ENCODE data around the gene ESYT3.

The ESYT3 gene

DNA sequence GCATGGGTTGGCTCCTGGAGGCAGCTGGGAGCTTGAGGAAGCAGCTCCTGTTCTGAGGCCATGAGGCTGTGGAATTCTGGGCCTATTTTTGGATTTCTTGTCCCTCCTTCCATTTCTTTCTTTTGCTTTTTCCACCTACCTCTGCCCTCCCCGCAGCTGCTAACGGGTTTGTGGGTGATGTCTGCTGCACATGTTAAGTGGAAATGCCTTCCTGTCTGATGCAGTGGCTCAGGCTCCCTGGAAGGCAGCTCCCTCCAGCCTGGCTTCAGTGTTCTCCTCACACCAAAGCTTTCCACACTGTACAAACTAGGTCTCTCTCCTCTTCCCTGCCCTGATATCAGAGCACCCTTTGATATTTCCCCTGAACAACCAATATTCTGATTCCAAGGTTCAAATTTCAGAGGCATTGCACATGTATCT, 33.8 kb upstream of the ESYT3 start:
- DNase-seq (ENCODE audit: low spot score): no peak
- in situ Hi-C loops (cut with MboI; ENCODE audit: low pct_unique_long_range_greater_than_20kb, low sequenced_read_pairs, unreplicated experiment): no loop called here
- TF ChIP-seq, protein P1, sequence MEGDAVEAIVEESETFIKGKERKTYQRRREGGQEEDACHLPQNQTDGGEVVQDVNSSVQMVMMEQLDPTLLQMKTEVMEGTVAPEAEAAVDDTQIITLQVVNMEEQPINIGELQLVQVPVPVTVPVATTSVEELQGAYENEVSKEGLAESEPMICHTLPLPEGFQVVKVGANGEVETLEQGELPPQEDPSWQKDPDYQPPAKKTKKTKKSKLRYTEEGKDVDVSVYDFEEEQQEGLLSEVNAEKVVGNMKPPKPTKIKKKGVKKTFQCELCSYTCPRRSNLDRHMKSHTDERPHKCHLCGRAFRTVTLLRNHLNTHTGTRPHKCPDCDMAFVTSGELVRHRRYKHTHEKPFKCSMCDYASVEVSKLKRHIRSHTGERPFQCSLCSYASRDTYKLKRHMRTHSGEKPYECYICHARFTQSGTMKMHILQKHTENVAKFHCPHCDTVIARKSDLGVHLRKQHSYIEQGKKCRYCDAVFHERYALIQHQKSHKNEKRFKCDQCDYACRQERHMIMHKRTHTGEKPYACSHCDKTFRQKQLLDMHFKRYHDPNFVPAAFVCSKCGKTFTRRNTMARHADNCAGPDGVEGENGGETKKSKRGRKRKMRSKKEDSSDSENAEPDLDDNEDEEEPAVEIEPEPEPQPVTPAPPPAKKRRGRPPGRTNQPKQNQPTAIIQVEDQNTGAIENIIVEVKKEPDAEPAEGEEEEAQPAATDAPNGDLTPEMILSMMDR (IDR thresholded peaks at IDR 0.05; ENCODE audit: extremely low read depth, insufficient read depth, missing control alignments): no peak

DNA sequence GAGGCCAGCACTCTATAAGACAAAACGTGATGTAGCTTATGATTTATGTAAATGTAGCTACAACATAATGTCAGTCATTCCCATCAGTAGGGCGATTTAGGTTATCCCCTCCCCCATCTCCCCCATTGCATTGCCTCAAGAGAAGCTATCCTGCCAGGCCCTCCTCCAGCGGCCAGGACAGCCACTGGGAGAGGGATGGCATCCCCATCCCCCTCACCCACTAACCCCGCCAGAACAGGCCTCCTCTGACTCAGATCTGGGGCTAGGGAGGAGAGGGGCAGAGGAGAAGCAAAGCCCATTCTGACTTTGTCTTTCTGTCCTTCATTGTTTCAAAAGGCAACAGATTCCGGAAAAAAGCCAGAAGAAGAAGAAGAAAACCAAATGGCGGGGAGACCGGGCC, 32.6 kb upstream of the ESYT3 start:
- TF ChIP-seq, protein P1 (IDR thresholded peaks at IDR 0.05; ENCODE audit: extremely low read depth, insufficient read depth, missing control alignments): no peak
- DNase-seq (ENCODE audit: low spot score): no peak
- in situ Hi-C loops (cut with MboI; ENCODE audit: low pct_unique_long_range_greater_than_20kb, low sequenced_read_pairs, unreplicated experiment): no loop called here

DNA sequence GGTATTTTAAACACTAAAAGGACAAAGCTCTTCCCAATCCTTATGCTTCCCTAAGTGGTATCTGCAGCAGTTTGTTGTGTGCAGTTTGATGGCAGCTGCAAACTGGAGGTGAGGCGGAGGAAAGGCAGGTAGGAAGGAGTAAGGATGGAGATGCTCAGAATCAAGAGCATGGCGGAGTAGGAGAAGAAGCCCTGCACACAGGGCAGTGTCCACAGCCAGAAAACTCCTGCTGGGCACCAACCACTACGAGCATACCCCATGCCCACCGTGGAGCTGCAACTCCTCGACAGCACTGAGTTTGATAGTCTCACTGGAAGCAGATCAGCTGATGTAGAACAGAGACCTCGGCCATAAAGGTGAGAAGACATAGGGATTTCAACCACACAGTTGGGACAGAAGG, 30.3 kb upstream of the ESYT3 start:
- TF ChIP-seq, protein P1 (IDR thresholded peaks at IDR 0.05; ENCODE audit: extremely low read depth, insufficient read depth, missing control alignments): no peak
- in situ Hi-C loops (cut with MboI; ENCODE audit: low pct_unique_long_range_greater_than_20kb, low sequenced_read_pairs, unreplicated experiment): no loop called here
- DNase-seq (ENCODE audit: low spot score): no peak

DNA sequence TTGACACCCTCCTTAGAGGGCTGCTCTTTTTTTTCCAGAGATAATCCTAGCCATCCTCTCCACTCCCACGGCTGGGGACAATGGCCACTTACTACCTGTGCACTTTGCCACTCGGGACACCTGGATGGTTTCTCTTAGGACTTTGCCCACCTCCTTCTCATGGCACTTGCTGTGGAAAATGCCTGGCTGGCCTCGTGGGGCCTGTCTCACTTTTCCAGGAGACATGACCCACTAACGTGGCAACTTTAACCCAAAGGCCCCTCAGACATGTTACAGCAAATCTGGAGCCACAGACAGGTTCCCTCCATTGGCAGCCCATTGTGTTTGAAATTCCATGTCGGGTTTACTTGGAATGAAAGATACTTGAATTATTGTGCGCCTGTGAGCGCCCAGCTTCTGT, 29.4 kb upstream of the ESYT3 start:
- in situ Hi-C loops (cut with MboI; ENCODE audit: low pct_unique_long_range_greater_than_20kb, low sequenced_read_pairs, unreplicated experiment): no loop called here

DNA sequence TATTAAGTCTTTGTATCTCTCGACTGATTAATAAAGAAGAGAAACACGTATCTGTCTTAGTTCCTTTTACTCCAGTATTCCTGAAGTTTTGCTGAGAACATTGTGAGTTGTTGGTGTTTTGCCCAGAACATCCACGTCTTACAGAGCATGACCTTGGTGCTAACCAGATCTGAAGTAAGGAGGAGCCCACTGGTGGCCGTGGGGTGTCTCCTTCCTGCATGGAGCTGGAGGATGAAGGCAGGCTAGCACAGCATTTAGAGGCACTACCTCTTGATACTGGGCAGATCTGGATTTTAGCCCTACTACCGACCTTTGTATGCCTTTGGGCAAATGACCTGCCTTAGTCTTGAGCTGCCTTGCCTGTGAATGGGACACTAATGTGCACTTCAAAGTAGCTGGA, 28.9 kb upstream of the ESYT3 start:
- TF ChIP-seq, protein P1 (IDR thresholded peaks at IDR 0.05; ENCODE audit: extremely low read depth, insufficient read depth, missing control alignments): no peak
- DNase-seq (ENCODE audit: low spot score): no peak
- in situ Hi-C loops (cut with MboI; ENCODE audit: low pct_unique_long_range_greater_than_20kb, low sequenced_read_pairs, unreplicated experiment): no loop called here

More for the DNA sequence above, 29.4 kb upstream of the ESYT3 start:
- TF ChIP-seq, protein P1 (IDR thresholded peaks at IDR 0.05; ENCODE audit: extremely low read depth, insufficient read depth, missing control alignments): no peak
- DNase-seq (ENCODE audit: low spot score): no peak

DNA sequence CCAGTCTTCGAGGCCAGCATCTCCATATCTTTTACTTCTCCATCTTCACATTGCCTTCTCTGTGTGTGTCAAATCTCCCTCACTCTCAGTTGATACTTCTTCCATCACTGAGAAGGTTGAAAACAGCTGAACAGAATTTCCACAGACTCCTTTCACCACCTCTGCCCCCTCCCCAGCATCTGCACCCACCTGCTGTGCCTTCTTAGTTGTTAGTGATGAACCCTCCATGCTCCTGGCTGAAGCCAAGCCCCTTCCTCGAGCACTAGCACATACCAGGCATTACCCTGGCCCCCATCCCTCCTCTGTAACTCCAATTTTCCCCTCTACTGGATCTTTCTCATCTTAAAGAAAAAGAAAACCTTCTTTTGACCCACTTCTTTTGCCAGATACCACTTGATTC, 27.8 kb upstream of the ESYT3 start:
- TF ChIP-seq, protein P1 (IDR thresholded peaks at IDR 0.05; ENCODE audit: extremely low read depth, insufficient read depth, missing control alignments): no peak
- DNase-seq (ENCODE audit: low spot score): no peak
- in situ Hi-C loops (cut with MboI; ENCODE audit: low pct_unique_long_range_greater_than_20kb, low sequenced_read_pairs, unreplicated experiment): no loop called here

All from GM13977 (cell line).